ENCODE data around the gene EGFLAM. TPM values are rescaled to one million over a fixed set of nuclear protein-coding genes. Genes with fewer than 3 reads are reported as not detected.

The EGFLAM gene
- total RNA-seq, 4 donors from 2014 or later = 1.8 to 3.9 (median 3.0) TPM

- Histone ChIP-seq H3K9me3 (no peaks in the 10 kb centered on the region), H3K36me3 (no peaks in the 10 kb centered on the region), H3K27me3 (peaks cover 9% of the 10 kb centered on the region), H3K27ac (no peak overlapping the region), H3K4me1 (no peaks in the 10 kb centered on the region), H3K4me3 (no peak overlapping the region)
- DNase-seq (ENCODE audit: low spot score in 2 of 2) = no peak
- WGBS = 69% methylated on average over 3 of the region's 3 CpGs
- TF ChIP-seq CTCF (IDR thresholded peaks at IDR 0.05) = no peak
- TF ChIP-seq POLR2A (IDR thresholded peaks at IDR 0.05) = no peak
- TF ChIP-seq POLR2AphosphoS5 (IDR thresholded peaks at IDR 0.05) = no peak
- no peak for TF ChIP-seq EP300 (IDR thresholded peaks at IDR 0.05)
These were observed 81.1 kb downstream of the EGFLAM start for GRCh38 chr5:38339446-38339845.

GRCh38 chr5:38341056-38341455 is 82.7 kb downstream of the EGFLAM start:
- WGBS = 59% methylated on average over 5 of the region's 5 CpGs
- H3K9me3 ChIP-seq = no peaks in the 10 kb centered on the region
- H3K27me3 ChIP-seq = peaks cover 9% of the 10 kb centered on the region
- TF ChIP-seq CTCF (IDR thresholded peaks at IDR 0.05) (no peak), POLR2AphosphoS5 (IDR thresholded peaks at IDR 0.05) (no peak), EP300 (IDR thresholded peaks at IDR 0.05) (no peak), POLR2A (IDR thresholded peaks at IDR 0.05) (no peak)
- no peak overlapping the region for H3K27ac ChIP-seq
- no peak for DNase-seq (ENCODE audit: low spot score in 2 of 2)
- H3K4me3 ChIP-seq = no peak overlapping the region
- H3K36me3 ChIP-seq = no peaks in the 10 kb centered on the region
- no peaks in the 10 kb centered on the region for H3K4me1 ChIP-seq

GRCh38 chr5:38341641-38342040 is 83.3 kb downstream of the EGFLAM start:
- Histone ChIP-seq H3K36me3 (no peaks in the 10 kb centered on the region), H3K4me1 (no peaks in the 10 kb centered on the region), H3K4me3 (no peak overlapping the region), H3K9me3 (no peaks in the 10 kb centered on the region), H3K27ac (no peak overlapping the region), H3K27me3 (peaks cover 9% of the 10 kb centered on the region)
- 74% methylated on average over 3 of the region's 3 CpGs for WGBS
- TF ChIP-seq EP300 (IDR thresholded peaks at IDR 0.05) (no peak), CTCF (IDR thresholded peaks at IDR 0.05) (no peak)
- DNase-seq (ENCODE audit: low spot score in 2 of 2) = no peak

GRCh38 chr5:38342261-38342660 is 83.9 kb downstream of the EGFLAM start:
- no peak for DNase-seq (ENCODE audit: low spot score in 2 of 2)
- Histone ChIP-seq H3K27me3 (peaks cover 9% of the 10 kb centered on the region), H3K4me1 (no peaks in the 10 kb centered on the region), H3K4me3 (no peak overlapping the region), H3K27ac (no peak overlapping the region), H3K36me3 (no peaks in the 10 kb centered on the region), H3K9me3 (no peaks in the 10 kb centered on the region)
- TF ChIP-seq CTCF (IDR thresholded peaks at IDR 0.05) = no peak
- no peak for TF ChIP-seq POLR2AphosphoS5 (IDR thresholded peaks at IDR 0.05)
- TF ChIP-seq EP300 (IDR thresholded peaks at IDR 0.05) = no peak
- no peak for TF ChIP-seq POLR2A (IDR thresholded peaks at IDR 0.05)
- WGBS = 89% methylated on average over 2 of the region's 2 CpGs

GRCh38 chr5:38344891-38345290 is 86.5 kb downstream of the EGFLAM start:
- H3K36me3 ChIP-seq = no peaks in the 10 kb centered on the region
- no peak for DNase-seq (ENCODE audit: low spot score in 2 of 2)
- no peak overlapping the region for H3K4me3 ChIP-seq
- TF ChIP-seq POLR2A (IDR thresholded peaks at IDR 0.05) (no peak), POLR2AphosphoS5 (IDR thresholded peaks at IDR 0.05) (no peak), CTCF (IDR thresholded peaks at IDR 0.05) (no peak), EP300 (IDR thresholded peaks at IDR 0.05) (no peak)
- no peak overlapping the region for H3K27ac ChIP-seq
- H3K4me1 ChIP-seq = no peaks in the 10 kb centered on the region
- 83% methylated on average over 4 of the region's 4 CpGs for WGBS
- peaks cover 9% of the 10 kb centered on the region for H3K27me3 ChIP-seq
- H3K9me3 ChIP-seq = no peaks in the 10 kb centered on the region
